Esophagus muscularis mucosa (tissue), 4 donors: ENCODE results near the gene CD302. TPM values are rescaled to one million over a fixed set of nuclear protein-coding genes. Genes with fewer than 3 reads are reported as not detected.

Source experiments
- DNase-seq: peaks from one replicate; pipeline ENCODE4 v3.0.0-alpha.2; 2017; ENCODE audit errors: extremely low spot score
- H3K27ac ChIP-seq, 4 donors: fragments of 200-600 bp; sonication (generic); replicated peaks in 1 of 4; 1 replicate in 3 of 4; 2 replicates in 1 of 4; pipeline ENCODE4 v1.5.1; 2016 to 2019; ENCODE audit warnings: mild to moderate bottlenecking in 1 of 4
- H3K27me3 ChIP-seq, 4 donors: fragments of 200-600 bp; sonication (generic); one replicate each; pipeline versions ENCODE4 v1.5.1 to v1.6.0; 2016 to 2019
- H3K36me3 ChIP-seq, 4 donors: fragments of 200-600 bp; sonication (generic); one replicate each; pipeline ENCODE4 v1.5.1; 2016 to 2019
- H3K4me1 ChIP-seq, 4 donors: fragments of 200-600 bp; sonication (generic); one replicate each; pipeline ENCODE4 v1.5.1; 2016 to 2019
- H3K4me3 ChIP-seq, 4 donors: fragments of 200-600 bp; sonication (generic); 1 replicate in 2 of 4; 2 replicates in 2 of 4; pipeline ENCODE4 v1.5.1; 2016 to 2019; ENCODE audit warnings: mild to moderate bottlenecking in 4 of 4, moderate library complexity in 1 of 4
- H3K9me3 ChIP-seq, 4 donors: fragments of 200-600 bp; sonication (generic); 1 replicate in 3 of 4; 2 replicates in 1 of 4; pipeline ENCODE4 v1.5.1; 2016 to 2019
- CTCF ChIP-seq, 3 experiments: fragments of 200-600 bp in 2 of 3; fragments of 450-650 bp in 1 of 3; sonication (generic) in 2 of 3; IDR thresholded peaks; one replicate each; pipeline ENCODE4 v1.5.1; 2017 to 2019; ENCODE audit warnings: antibody characterized with exemption in 3 of 3, mild to moderate bottlenecking in 2 of 3, moderate library complexity in 1 of 3
- EP300 ChIP-seq: sonication (generic); formaldehyde crosslinking; IDR thresholded peaks from one replicate; pipeline ENCODE4 v1.6.1; 2017; ENCODE audit warnings: antibody characterized with exemption
- POLR2A ChIP-seq: fragments of 450-650 bp; IDR thresholded peaks from one replicate; pipeline ENCODE4 v1.6.1; 2017; ENCODE audit warnings: antibody characterized with exemption, moderate library complexity, mild to moderate bottlenecking, low read depth
- POLR2AphosphoS5 ChIP-seq, 2 donors: sonication (generic); formaldehyde crosslinking; IDR thresholded peaks; one replicate each; pipeline ENCODE4 v1.6.1; 2017; ENCODE audit warnings: antibody characterized with exemption in 2 of 2
- WGBS: methylation state at CpG from one replicate; pipeline ENCODE4 v1.1.5; 2018; 5-methylcytosine and 5-hydroxymethylcytosine counted together
- intact Hi-C: fragments of 100-400 bp; cut with DNase I; formaldehyde crosslinking; loops from one replicate; pipeline ENCODE4 v1.15.1; 2023
- total RNA-seq, 4 donors: library from RNA; depleted of rRNA; stranded (reverse); fragments of >200 nt; gene quantifications; one replicate each; pipeline versions ENCODE4 v1.1.0 to v1.2.1, GENCODE V29; 2016

The CD302 gene
- total RNA-seq, 4 donors from 2014 or later: 30.8 to 46.9 (median 34.9) TPM

- Histone ChIP-seq H3K4me3 (no peak overlapping the region), H3K27ac (no peak overlapping the region), H3K9me3 (no peaks in the 10 kb centered on the region), H3K36me3 (peaks cover 22 to 62% (median 37%) of the 10 kb centered on the region in 4 donors), H3K4me1 (peaks cover 0 to 7% (median 6%) of the 10 kb centered on the region in 4 donors), H3K27me3 (no peaks in the 10 kb centered on the region)
- intact Hi-C loops: no loop called here
- TF ChIP-seq POLR2AphosphoS5 (IDR thresholded peaks at IDR 0.05): no peak
- no peak for TF ChIP-seq CTCF (IDR thresholded peaks at IDR 0.05)
- no peak for TF ChIP-seq EP300
- no peak for TF ChIP-seq POLR2A
- no peak for DNase-seq
- WGBS: 56% methylated on average over 3 of the region's 3 CpGs
These were observed 53.6 kb downstream of the CD302 start for GRCh38 chr2:159744363-159744762.

- H3K27ac ChIP-seq: no peak overlapping the region
- no peak for TF ChIP-seq POLR2A
- no peak overlapping the region for H3K4me3 ChIP-seq
- 96% methylated on average over 6 of the region's 6 CpGs for WGBS
- no peak for DNase-seq
- H3K27me3 ChIP-seq: no peaks in the 10 kb centered on the region
- no peaks in the 10 kb centered on the region for H3K9me3 ChIP-seq
- intact Hi-C loops: no loop called here
- H3K36me3 ChIP-seq: peaks cover 15 to 61% (median 37%) of the 10 kb centered on the region in 4 donors
- H3K4me1 ChIP-seq: peaks cover 0 to 10% (median 7%) of the 10 kb centered on the region in 4 donors
These were observed 55.2 kb downstream of the CD302 start for GRCh38 chr2:159742846-159743245.

GRCh38 chr2:159738509-159739390 lies 59.3 kb downstream of the CD302 start:
- DNase-seq: no peak
- peaks cover 0 to 12% (median 5%) of the 10 kb centered on the region in 4 donors for H3K4me1 ChIP-seq
- H3K36me3 ChIP-seq: peaks cover 6 to 49% (median 33%) of the 10 kb centered on the region in 4 donors
- H3K9me3 ChIP-seq: no peaks in the 10 kb centered on the region
- H3K4me3 ChIP-seq: no peak overlapping the region
- H3K27me3 ChIP-seq: no peaks in the 10 kb centered on the region
- intact Hi-C loops: no loop called here
- 84% methylated on average over 10 of the region's 15 CpGs for WGBS
- TF ChIP-seq EP300 (no peak), POLR2AphosphoS5 (IDR thresholded peaks at IDR 0.05) (no peak), POLR2A (no peak)
- H3K27ac ChIP-seq: no peak overlapping the region

GRCh38 chr2:159737917-159738296 lies 60.1 kb downstream of the CD302 start:
- Histone ChIP-seq H3K36me3 (peaks cover 6 to 53% (median 31%) of the 10 kb centered on the region in 4 donors), H3K27me3 (no peaks in the 10 kb centered on the region), H3K9me3 (no peaks in the 10 kb centered on the region), H3K4me1 (peaks cover 0 to 15% (median 5%) of the 10 kb centered on the region in 4 donors), H3K4me3 (no peak overlapping the region), H3K27ac (no peak overlapping the region)
- intact Hi-C loops: no loop called here
- no peak for TF ChIP-seq POLR2AphosphoS5 (IDR thresholded peaks at IDR 0.05)
- TF ChIP-seq EP300: no peak
- no peak for TF ChIP-seq POLR2A
- TF ChIP-seq CTCF (IDR thresholded peaks at IDR 0.05): no peak
- WGBS: 100% methylated on average over 5 of the region's 11 CpGs
- no peak for DNase-seq

- 100% methylated on average over 1 of the region's 1 CpG for WGBS
- TF ChIP-seq CTCF (IDR thresholded peaks at IDR 0.05) (no peak), POLR2AphosphoS5 (IDR thresholded peaks at IDR 0.05) (no peak), EP300 (no peak), POLR2A (no peak)
- intact Hi-C loops: no loop called here
These were observed 60.6 kb downstream of the CD302 start for GRCh38 chr2:159737292-159737916.

More at GRCh38 chr2:159737292-159737916, 60.6 kb downstream of the CD302 start:
- Histone ChIP-seq H3K27ac (no peak overlapping the region), H3K9me3 (no peaks in the 10 kb centered on the region), H3K27me3 (no peaks in the 10 kb centered on the region), H3K36me3 (peaks cover 6 to 55% (median 31%) of the 10 kb centered on the region in 4 donors), H3K4me3 (no peak overlapping the region), H3K4me1 (peaks cover 0 to 15% (median 5%) of the 10 kb centered on the region in 4 donors)
- DNase-seq: no peak
